AG08395 (cell line): ENCODE measurements around the gene ASTL.

Experiments
- DNase-seq: peaks from one replicate; pipeline ENCODE4 v3.0.0; 2012; ENCODE audit warnings: mixed read lengths, low spot score

The ASTL gene

GRCh38 chr2:96112501-96113366 is 25.6 kb downstream of the ASTL start:
- no peak for DNase-seq

GRCh38 chr2:96111823-96112500 is 26.3 kb downstream of the ASTL start:
- no peak for DNase-seq

GRCh38 chr2:96111257-96111640 is 27.1 kb downstream of the ASTL start:
- DNase-seq = no peak

GRCh38 chr2:96110621-96111256 is 27.6 kb downstream of the ASTL start:
- DNase-seq = no peak

GRCh38 chr2:96109931-96110511 is 28.3 kb downstream of the ASTL start:
- DNase-seq = no peak

- no peak for DNase-seq
These were observed 29.0 kb downstream of the ASTL start for GRCh38 chr2:96109361-96109680.

GRCh38 chr2:96108541-96109360 is 29.6 kb downstream of the ASTL start:
- DNase-seq = peak; percentile 39

GRCh38 chr2:96108151-96108540 is 30.2 kb downstream of the ASTL start:
- DNase-seq = no peak

- no peak for DNase-seq
These were observed 30.6 kb downstream of the ASTL start for GRCh38 chr2:96107708-96108065.

GRCh38 chr2:96106991-96107707 is 31.2 kb downstream of the ASTL start:
- no peak for DNase-seq

GRCh38 chr2:96105994-96106715 is 32.1 kb downstream of the ASTL start:
- no peak for DNase-seq

GRCh38 chr2:96105152-96105915 is 33.0 kb downstream of the ASTL start:
- DNase-seq = no peak

- DNase-seq = no peak
These were observed 33.8 kb downstream of the ASTL start for GRCh38 chr2:96104487-96104861.

GRCh38 chr2:96103761-96104486 is 34.4 kb downstream of the ASTL start:
- no peak for DNase-seq

- no peak for DNase-seq
These were observed 35.1 kb downstream of the ASTL start for GRCh38 chr2:96103187-96103601.

- no peak for DNase-seq
These were observed 35.6 kb downstream of the ASTL start for GRCh38 chr2:96102596-96103186.

GRCh38 chr2:96100893-96101304 is 37.4 kb downstream of the ASTL start:
- no peak for DNase-seq

GRCh38 chr2:96099861-96100798 is 38.2 kb downstream of the ASTL start:
- DNase-seq = no peak
